ENCODE measurements around the gene SELENOV.

SELENOV gene

GRCh38 chr19:39496063-39496462 is 18.9 kb upstream of the SELENOV start:
- no peak for DNase-seq

GRCh38 chr19:39497701-39497995 is 17.3 kb upstream of the SELENOV start:
- no peak for DNase-seq

- DNase-seq, result peak; percentile 15
These were observed 16.7 kb upstream of the SELENOV start for GRCh38 chr19:39497996-39498797.

GRCh38 chr19:39498798-39499642 is 15.9 kb upstream of the SELENOV start, which contains the start of gene DLL3:
Gene DLL3 (plus strand): TSS chr19:39498947. CDS start chr19:39498975, 28 bp downstream.
- DNase-seq, result no peak

- DNase-seq, result no peak
These were observed 15.0 kb upstream of the SELENOV start for GRCh38 chr19:39499932-39500331.

GRCh38 chr19:39500543-39500942 is 14.4 kb upstream of the SELENOV start:
- DNase-seq, result no peak

GRCh38 chr19:39501340-39501739 is 13.6 kb upstream of the SELENOV start:
- DNase-seq, result no peak

- peak; percentile 59 for DNase-seq
These were observed 12.1 kb upstream of the SELENOV start for GRCh38 chr19:39502640-39503417.

- DNase-seq, result no peak
These were observed 8.4 kb upstream of the SELENOV start for GRCh38 chr19:39506598-39506943.

- DNase-seq, result peak; percentile 64
These were observed 7.8 kb upstream of the SELENOV start for GRCh38 chr19:39506944-39507714.

- DNase-seq, result no peak
These were observed 7.1 kb upstream of the SELENOV start for GRCh38 chr19:39507715-39508364.

- DNase-seq, result no peak
These were observed 6.3 kb upstream of the SELENOV start for GRCh38 chr19:39508629-39509028.

GRCh38 chr19:39509233-39509632 is 5.7 kb upstream of the SELENOV start:
- DNase-seq, result no peak

GRCh38 chr19:39512988-39513387 is 2.0 kb upstream of the SELENOV start:
- no peak for DNase-seq

- no peak for DNase-seq
These were observed 732 bp downstream of the SELENOV start for GRCh38 chr19:39515551-39516191.

GRCh38 chr19:39516270-39516669 is 1.3 kb downstream of the SELENOV start:
- no peak for DNase-seq

- no peak for DNase-seq
These were observed 2.5 kb downstream of the SELENOV start for GRCh38 chr19:39517432-39517831.

- DNase-seq, result no peak
These were observed 3.5 kb downstream of the SELENOV start for GRCh38 chr19:39518458-39518857.

- no peak for DNase-seq
These were observed 4.0 kb downstream of the SELENOV start for GRCh38 chr19:39518975-39519374.

GRCh38 chr19:39520541-39521484 is 5.9 kb downstream of the SELENOV start:
- DNase-seq, result no peak

All from fibroblast of upper back skin (primary cell).